ENCODE measurements around the gene B3GNT5.

B3GNT5 gene

DNA sequence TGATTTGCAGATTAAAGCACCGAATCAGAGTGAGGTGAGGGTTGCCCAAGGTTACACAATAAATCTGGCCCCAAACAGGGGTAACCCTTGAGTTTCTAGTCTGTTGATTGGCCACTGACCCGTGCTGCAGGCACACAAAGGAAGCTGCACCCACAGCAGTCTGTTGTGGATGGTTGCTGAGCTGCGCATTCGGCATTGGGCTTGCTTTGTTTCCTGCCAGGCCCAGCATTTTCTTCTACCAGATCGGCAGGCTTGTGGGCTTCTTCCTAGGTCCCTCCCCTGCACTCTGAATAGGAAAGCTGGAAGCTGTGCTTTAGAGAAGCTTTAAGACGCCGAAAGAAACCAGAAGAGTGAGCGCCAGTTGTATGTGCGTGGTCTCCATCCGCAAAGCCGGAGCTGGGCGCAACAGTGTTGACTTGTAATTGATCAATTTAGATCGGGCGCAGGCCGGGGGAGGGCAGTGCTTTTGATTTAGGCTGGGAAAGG is 12.1 kb downstream of the B3GNT5 start:
- Mint-ChIP-seq H3K4me1 (ENCODE audit: low read depth) (peaks cover 19% of the 10 kb centered on the region), H3K36me3 (ENCODE audit: low read depth) (peaks cover 3% of the 10 kb centered on the region), H3K27me3 (ENCODE audit: low read depth) (no peaks in the 10 kb centered on the region), H3K27ac (no peak overlapping the region), H3K4me3 (no peak overlapping the region), H3K9me3 (no peaks in the 10 kb centered on the region)
- no peak for DNase-seq (ENCODE audit: low spot score)

DNA sequence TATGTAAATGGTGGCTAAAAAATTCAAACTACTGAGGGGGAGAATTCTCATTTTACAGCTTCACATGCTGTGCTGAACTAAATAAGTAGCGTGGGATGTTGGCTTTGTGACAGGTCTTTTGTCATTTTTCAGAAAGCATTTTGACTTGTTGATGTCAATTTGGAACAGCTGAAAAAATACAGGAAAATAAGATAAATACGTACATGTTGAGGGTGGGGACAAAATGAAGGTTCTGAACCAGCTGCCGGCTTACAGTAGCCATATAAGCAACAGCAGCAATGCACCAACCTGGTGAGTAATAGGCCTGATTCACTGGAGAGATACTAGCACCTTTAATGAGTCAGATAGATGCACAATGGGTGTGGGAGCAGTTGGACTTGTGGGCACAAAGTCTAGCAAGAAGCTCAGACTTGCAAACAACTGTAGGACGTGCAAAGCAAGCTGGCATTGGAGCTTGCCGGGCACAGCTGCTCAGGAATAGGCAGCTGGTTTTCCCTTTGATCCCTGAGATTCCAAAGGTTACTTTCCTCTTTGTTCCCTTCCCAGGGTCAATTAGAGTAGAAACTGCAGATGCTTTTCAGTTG is 12.9 kb downstream of the B3GNT5 start:
- Mint-ChIP-seq H3K27ac (no peak overlapping the region), H3K4me1 (ENCODE audit: low read depth) (peaks cover 15% of the 10 kb centered on the region), H3K36me3 (ENCODE audit: low read depth) (peaks cover 3% of the 10 kb centered on the region), H3K27me3 (ENCODE audit: low read depth) (no peaks in the 10 kb centered on the region), H3K9me3 (no peaks in the 10 kb centered on the region), H3K4me3 (no peak overlapping the region)
- peak; percentile 71 for DNase-seq (ENCODE audit: low spot score)

DNA sequence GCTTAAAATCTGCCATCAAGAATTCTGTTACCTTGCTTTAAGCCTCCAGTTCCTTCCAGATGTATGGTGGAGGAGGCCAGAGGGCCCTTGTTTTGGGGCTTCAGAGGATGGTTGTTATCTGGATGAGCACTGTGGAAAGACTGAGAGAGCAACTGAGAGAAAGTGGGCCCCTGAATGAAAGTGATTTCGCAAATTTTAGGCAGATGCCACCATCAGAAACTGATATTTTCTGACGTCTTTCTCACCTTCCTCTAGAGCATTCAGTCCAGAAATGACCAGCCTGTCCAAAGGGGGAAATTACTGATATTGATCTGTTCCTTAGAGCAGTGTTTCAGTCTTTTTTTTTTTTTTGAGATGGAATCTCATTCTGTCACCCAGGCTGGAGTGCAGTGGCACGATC is 13.4 kb downstream of the B3GNT5 start:
- no peak overlapping the region for H3K4me3 Mint-ChIP-seq
- peak; percentile 59 for DNase-seq (ENCODE audit: low spot score)
- no peaks in the 10 kb centered on the region for H3K27me3 Mint-ChIP-seq (ENCODE audit: low read depth)
- peaks cover 3% of the 10 kb centered on the region for H3K36me3 Mint-ChIP-seq (ENCODE audit: low read depth)
- peaks cover 15% of the 10 kb centered on the region for H3K4me1 Mint-ChIP-seq (ENCODE audit: low read depth)
- H3K27ac Mint-ChIP-seq: peak overlapping the region; percentile 2
- H3K9me3 Mint-ChIP-seq: no peaks in the 10 kb centered on the region

DNA sequence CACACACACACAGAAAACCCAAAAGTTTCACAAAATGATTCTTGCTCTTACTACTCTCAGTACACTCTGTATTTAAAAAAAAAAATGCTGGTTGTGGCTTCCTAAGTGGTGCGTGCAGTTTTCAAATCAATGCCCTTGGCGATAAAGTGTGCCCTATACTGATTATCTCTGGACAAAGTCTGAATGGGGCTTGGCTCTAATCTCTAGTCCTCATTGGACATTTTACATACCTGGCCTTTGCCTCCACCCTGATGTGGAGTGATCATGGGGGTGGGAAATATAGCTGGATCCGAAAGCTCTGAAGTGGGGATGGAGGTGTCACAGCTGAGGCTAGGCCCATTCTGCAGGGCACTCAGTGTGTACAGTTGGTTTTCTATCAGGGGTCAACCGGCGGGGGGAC is 14.1 kb downstream of the B3GNT5 start:
- DNase-seq (ENCODE audit: low spot score): no peak
- Mint-ChIP-seq H3K27me3 (ENCODE audit: low read depth) (no peaks in the 10 kb centered on the region), H3K27ac (no peak overlapping the region), H3K4me3 (no peak overlapping the region), H3K9me3 (no peaks in the 10 kb centered on the region), H3K4me1 (ENCODE audit: low read depth) (peaks cover 15% of the 10 kb centered on the region), H3K36me3 (ENCODE audit: low read depth) (peaks cover 3% of the 10 kb centered on the region)

DNA sequence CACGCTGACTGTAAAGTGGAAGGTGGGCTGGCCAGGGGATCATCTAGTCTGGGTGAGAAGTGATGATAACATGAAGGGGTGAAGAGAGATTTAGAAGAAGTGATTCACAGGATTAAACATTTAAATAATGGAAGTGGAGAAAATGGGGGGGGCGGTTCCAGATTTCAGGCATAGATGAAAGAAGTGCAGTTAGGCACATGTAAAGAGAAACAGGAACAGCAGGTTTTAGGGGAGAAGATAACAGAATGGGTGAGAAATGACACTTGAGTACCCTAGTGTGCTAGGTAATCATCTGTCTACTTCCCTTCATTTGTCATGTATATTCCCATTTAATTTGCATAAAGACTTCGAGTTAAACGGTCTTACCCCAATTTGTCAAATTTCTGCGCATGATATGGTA is 15.3 kb downstream of the B3GNT5 start:
- Mint-ChIP-seq H3K4me3 (no peak overlapping the region), H3K9me3 (no peaks in the 10 kb centered on the region), H3K36me3 (ENCODE audit: low read depth) (peaks cover 3% of the 10 kb centered on the region), H3K27ac (no peak overlapping the region), H3K4me1 (ENCODE audit: low read depth) (peaks cover 14% of the 10 kb centered on the region), H3K27me3 (ENCODE audit: low read depth) (no peaks in the 10 kb centered on the region)
- no peak for DNase-seq (ENCODE audit: low spot score)

DNA sequence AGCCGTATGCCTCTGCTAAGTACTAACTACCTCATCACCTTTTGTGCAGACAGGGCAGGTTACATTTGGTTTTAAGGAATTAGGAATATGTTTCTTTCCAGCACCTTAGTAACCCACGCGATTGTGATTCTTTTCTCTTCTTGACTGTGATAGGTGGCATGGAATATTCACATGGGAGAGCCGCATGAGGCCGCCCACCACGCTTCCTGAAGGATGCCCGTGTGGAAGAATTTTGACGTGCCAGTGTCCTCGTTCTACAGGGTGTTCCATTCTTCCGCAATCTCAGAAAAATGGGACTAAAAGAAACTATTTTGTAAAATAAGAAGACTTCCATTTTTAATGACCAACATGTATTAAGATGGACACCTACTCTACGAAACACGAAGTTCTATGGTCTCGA is 16.3 kb downstream of the B3GNT5 start:
- Mint-ChIP-seq H3K9me3 (no peaks in the 10 kb centered on the region), H3K27ac (no peak overlapping the region), H3K4me3 (no peak overlapping the region), H3K4me1 (ENCODE audit: low read depth) (peaks cover 14% of the 10 kb centered on the region), H3K27me3 (ENCODE audit: low read depth) (no peaks in the 10 kb centered on the region), H3K36me3 (ENCODE audit: low read depth) (peaks cover 3% of the 10 kb centered on the region)
- no peak for DNase-seq (ENCODE audit: low spot score)

DNA sequence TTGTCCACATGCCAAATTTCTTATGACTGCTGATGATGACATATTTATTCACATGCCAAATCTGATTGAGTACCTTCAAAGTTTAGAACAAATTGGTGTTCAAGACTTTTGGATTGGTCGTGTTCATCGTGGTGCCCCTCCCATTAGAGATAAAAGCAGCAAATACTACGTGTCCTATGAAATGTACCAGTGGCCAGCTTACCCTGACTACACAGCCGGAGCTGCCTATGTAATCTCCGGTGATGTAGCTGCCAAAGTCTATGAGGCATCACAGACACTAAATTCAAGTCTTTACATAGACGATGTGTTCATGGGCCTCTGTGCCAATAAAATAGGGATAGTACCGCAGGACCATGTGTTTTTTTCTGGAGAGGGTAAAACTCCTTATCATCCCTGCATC is 17.3 kb downstream of the B3GNT5 start:
- DNase-seq (ENCODE audit: low spot score): no peak
- H3K36me3 Mint-ChIP-seq (ENCODE audit: low read depth): peaks cover 3% of the 10 kb centered on the region
- no peaks in the 10 kb centered on the region for H3K27me3 Mint-ChIP-seq (ENCODE audit: low read depth)
- H3K4me3 Mint-ChIP-seq: no peak overlapping the region
- no peak overlapping the region for H3K27ac Mint-ChIP-seq
- no peaks in the 10 kb centered on the region for H3K9me3 Mint-ChIP-seq
- H3K4me1 Mint-ChIP-seq (ENCODE audit: low read depth): peaks cover 14% of the 10 kb centered on the region

DNA sequence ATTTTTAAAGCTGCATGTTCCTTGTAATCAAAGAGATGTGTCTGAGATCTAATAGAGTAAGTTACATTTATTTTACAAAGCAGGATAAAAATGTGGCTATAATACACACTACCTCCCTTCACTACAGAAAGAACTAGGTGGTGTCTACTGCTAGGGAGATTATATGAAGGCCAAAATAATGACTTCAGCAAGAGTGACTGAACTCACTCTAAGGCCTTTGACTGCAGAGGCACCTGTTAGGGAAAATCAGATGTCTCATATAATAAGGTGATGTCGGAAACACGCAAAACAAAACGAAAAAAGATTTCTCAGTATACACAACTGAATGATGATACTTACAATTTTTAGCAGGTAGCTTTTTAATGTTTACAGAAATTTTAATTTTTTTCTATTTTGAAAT is 19.1 kb downstream of the B3GNT5 start:
- no peaks in the 10 kb centered on the region for H3K9me3 Mint-ChIP-seq
- no peaks in the 10 kb centered on the region for H3K27me3 Mint-ChIP-seq (ENCODE audit: low read depth)
- H3K4me3 Mint-ChIP-seq: no peak overlapping the region
- no peak for DNase-seq (ENCODE audit: low spot score)
- peaks cover 10% of the 10 kb centered on the region for H3K4me1 Mint-ChIP-seq (ENCODE audit: low read depth)
- peaks cover 3% of the 10 kb centered on the region for H3K36me3 Mint-ChIP-seq (ENCODE audit: low read depth)
- H3K27ac Mint-ChIP-seq: no peak overlapping the region

DNA sequence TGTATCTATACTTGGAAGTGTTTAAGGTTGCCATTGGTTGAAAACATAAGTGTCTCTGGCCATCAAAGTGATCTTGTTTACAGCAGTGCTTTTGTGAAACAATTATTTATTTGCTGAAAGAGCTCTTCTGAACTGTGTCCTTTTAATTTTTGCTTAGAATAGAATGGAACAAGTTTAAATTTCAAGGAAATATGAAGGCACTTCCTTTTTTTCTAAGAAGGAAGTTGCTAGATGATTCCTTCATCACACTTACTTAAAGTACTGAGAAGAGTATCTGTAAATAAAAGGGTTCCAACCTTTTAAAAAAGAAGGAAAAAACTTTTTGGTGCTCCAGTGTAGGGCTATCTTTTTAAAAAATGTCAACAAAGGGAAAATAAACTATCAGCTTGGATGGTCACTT is 19.7 kb downstream of the B3GNT5 start:
- no peaks in the 10 kb centered on the region for H3K9me3 Mint-ChIP-seq
- peaks cover 8% of the 10 kb centered on the region for H3K4me1 Mint-ChIP-seq (ENCODE audit: low read depth)
- H3K4me3 Mint-ChIP-seq: no peak overlapping the region
- H3K36me3 Mint-ChIP-seq (ENCODE audit: low read depth): peaks cover 3% of the 10 kb centered on the region
- DNase-seq (ENCODE audit: low spot score): no peak
- no peak overlapping the region for H3K27ac Mint-ChIP-seq
- H3K27me3 Mint-ChIP-seq (ENCODE audit: low read depth): no peaks in the 10 kb centered on the region

DNA sequence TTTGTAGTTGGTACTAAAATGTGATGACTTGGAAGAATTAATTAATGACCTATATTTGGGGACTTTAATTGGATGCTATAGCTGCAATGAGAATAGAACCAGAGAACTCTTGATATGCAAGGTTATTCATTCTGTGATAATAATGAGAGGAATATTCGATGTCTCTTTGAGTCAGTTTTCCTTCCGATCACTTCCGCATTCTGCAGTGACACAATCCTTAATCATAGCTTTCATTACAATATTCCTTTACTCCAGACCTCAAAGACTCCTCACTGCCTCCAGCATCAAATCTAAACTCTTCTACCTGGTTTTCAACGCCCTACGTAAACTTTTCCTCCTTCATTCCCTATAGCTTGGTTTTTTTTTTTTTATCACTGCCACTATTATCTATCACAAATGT is 21.6 kb downstream of the B3GNT5 start:
- Mint-ChIP-seq H3K4me1 (ENCODE audit: low read depth) (peaks cover 3% of the 10 kb centered on the region), H3K36me3 (ENCODE audit: low read depth) (peaks cover 3% of the 10 kb centered on the region), H3K27me3 (ENCODE audit: low read depth) (no peaks in the 10 kb centered on the region), H3K9me3 (no peaks in the 10 kb centered on the region), H3K4me3 (no peak overlapping the region), H3K27ac (no peak overlapping the region)
- no peak for DNase-seq (ENCODE audit: low spot score)

DNA sequence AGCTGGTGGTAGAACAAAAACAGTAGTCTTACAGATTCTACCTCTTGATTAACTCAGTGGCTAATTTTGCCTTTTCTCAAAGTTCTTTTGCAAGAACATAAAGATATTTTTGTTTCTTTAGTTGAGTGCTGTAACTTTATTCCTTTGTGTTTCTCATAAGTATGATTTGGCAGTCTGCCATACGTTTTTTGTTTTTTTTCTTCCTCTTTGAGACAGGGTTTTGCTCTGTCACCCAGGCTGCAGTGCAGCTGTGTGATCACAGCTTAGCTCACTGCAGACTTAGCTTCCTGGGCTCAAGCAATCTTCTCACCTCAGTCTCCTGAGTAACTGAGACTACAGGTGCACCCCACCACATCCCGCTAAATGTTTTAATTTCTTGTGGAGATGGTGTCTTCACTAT is 22.4 kb downstream of the B3GNT5 start:
- peaks cover 3% of the 10 kb centered on the region for H3K4me1 Mint-ChIP-seq (ENCODE audit: low read depth)
- no peaks in the 10 kb centered on the region for H3K27me3 Mint-ChIP-seq (ENCODE audit: low read depth)
- DNase-seq (ENCODE audit: low spot score): no peak

DNA sequence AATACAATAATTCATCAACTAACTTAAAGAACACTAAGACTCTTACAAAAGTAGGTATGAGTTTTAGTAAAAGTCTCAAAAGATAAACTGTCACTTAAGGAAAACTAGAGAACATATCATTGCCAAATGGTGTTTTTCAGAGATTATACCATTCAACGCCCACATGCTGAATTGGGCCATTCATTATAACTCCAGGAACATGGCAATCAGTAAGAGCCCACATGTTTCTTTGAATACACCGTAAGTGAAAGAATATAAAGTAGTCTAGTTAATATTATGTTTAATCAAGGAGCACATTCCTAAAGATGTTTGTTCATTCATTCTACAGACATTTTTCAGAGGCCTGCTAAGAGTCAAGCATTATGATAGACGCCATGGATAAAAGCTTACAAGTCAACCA is 22.9 kb downstream of the B3GNT5 start:
- Mint-ChIP-seq H3K27me3 (ENCODE audit: low read depth) (no peaks in the 10 kb centered on the region), H3K4me1 (ENCODE audit: low read depth) (peaks cover 3% of the 10 kb centered on the region)
- no peak for DNase-seq (ENCODE audit: low spot score)

More for the DNA sequence above, 22.4 kb downstream of the B3GNT5 start:
- Mint-ChIP-seq H3K36me3 (ENCODE audit: low read depth) (no peaks in the 10 kb centered on the region), H3K4me3 (no peak overlapping the region), H3K9me3 (no peaks in the 10 kb centered on the region), H3K27ac (no peak overlapping the region)

DNA sequence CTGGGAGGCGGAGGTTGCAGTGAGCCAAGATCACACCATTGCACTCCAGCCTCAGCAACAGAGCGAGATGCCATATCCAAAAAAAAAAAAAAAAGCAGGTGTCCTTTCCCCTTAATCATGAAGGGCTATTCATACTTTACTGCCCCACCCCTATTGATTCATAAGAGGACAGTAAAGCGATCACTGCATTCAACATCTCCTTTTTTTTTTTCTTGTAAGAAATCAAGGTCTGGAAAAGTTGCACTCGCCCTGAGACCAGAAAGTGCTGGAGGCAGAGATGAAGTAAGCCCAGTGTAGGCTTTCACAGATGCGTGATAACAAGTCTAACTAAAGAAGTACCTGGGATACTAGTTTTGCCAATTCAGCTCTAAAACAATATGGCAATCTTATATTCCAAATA is 24.2 kb downstream of the B3GNT5 start:
- Mint-ChIP-seq H3K4me1 (ENCODE audit: low read depth) (peaks cover 3% of the 10 kb centered on the region), H3K36me3 (ENCODE audit: low read depth) (no peaks in the 10 kb centered on the region), H3K27me3 (ENCODE audit: low read depth) (no peaks in the 10 kb centered on the region), H3K9me3 (no peaks in the 10 kb centered on the region), H3K27ac (no peak overlapping the region), H3K4me3 (no peak overlapping the region)
- no peak for DNase-seq (ENCODE audit: low spot score)

More for the DNA sequence above, 22.9 kb downstream of the B3GNT5 start:
- no peak overlapping the region for H3K4me3 Mint-ChIP-seq
- no peaks in the 10 kb centered on the region for H3K9me3 Mint-ChIP-seq
- no peak overlapping the region for H3K27ac Mint-ChIP-seq
- no peaks in the 10 kb centered on the region for H3K36me3 Mint-ChIP-seq (ENCODE audit: low read depth)

DNA sequence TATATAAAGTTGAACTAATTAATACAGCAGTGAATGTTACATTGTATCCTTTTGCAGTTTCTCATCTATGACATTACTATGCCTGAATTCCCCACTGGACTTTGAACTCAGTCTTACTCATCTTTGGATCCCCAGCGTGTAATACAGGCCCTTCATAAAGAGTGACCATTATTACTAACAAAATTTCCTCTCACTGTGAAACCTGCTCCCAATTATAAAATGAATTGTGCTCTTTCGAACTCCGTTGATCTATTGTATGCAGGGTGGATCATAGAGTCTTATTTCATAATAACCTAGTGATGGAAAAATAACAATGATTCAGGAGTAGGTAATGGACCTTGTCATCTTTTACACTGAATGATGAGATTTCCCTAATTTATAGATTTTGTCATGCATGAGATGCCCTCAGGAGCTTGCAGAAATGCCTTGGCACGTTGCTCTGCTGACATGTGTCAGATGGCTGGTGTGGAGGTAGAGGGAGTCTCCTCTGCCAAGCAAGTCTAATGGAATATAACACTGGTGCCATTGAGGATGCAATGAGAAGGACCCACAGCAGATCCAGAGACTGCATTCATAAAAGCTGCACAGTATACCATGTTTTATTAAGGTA is 25.5 kb downstream of the B3GNT5 start:
- Mint-ChIP-seq H3K27ac (no peak overlapping the region), H3K4me1 (ENCODE audit: low read depth) (no peaks in the 10 kb centered on the region), H3K4me3 (no peak overlapping the region), H3K27me3 (ENCODE audit: low read depth) (no peaks in the 10 kb centered on the region), H3K9me3 (no peaks in the 10 kb centered on the region), H3K36me3 (ENCODE audit: low read depth) (no peaks in the 10 kb centered on the region)
- DNase-seq (ENCODE audit: low spot score): no peak

DNA sequence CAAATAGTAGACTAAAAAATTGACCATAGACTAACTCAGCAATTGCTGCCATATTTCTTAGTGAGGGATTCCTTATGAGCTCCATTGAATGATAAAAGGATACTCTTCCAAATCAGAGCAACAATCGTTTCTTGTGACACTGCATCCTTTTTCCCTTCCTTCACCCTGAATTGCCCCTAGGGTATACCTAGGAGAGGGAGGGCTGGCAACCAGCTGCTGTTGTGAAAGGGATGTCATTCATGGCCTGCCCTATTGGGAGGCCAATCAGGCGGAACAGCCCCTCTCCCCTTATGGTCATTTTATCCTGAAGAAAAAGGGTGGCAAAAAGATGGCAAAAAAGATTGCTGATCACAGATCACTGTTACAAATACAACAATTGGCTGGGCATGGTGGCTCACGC is 26.3 kb downstream of the B3GNT5 start:
- Mint-ChIP-seq H3K9me3 (no peaks in the 10 kb centered on the region), H3K27me3 (ENCODE audit: low read depth) (no peaks in the 10 kb centered on the region), H3K36me3 (ENCODE audit: low read depth) (no peaks in the 10 kb centered on the region), H3K27ac (no peak overlapping the region), H3K4me1 (ENCODE audit: low read depth) (peaks cover 2% of the 10 kb centered on the region), H3K4me3 (no peak overlapping the region)
- no peak for DNase-seq (ENCODE audit: low spot score)

Measured in T-helper 2 cell treated with Interferon-gamma antibody and Interleukin-4, amounts not matched to agents 5 μg/mL and 100 μg/mL, for 36 hours (primary cell).